Kidney (tissue), 14 donors: ENCODE results near the gene ASTN2. TPM values are rescaled to one million over a fixed set of nuclear protein-coding genes. Genes with fewer than 3 reads are reported as not detected.
A peak's percentile ranks its signal among the peaks of the same experiment; 100 is the strongest.

Experiments
- DNase-seq, 5 donors: peaks; one replicate each; pipeline ENCODE4 v3.0.0-alpha.2; 2013 to 2020
- FAIRE-seq: peaks from 2 replicates; lab custom pipeline; 2012; peaks lifted over from hg19 to GRCh38; lab: Jason Lieb, UNC
- H3K27ac ChIP-seq, 2 donors: one replicate each; pipeline ENCODE4 v1.7.0; 2013; ENCODE audit warnings: low read depth in 2 of 2, low read length in 2 of 2, inconsistent platforms in 1 of 2
- H3K27me3 ChIP-seq: one replicate; pipeline ENCODE4 v1.7.1; 2013; ENCODE audit warnings: low read length, inconsistent platforms; ENCODE audit not compliant: control insufficient read depth, insufficient read depth
- H3K36me3 ChIP-seq, 3 donors: one replicate each; pipeline versions ENCODE4 v1.7.0 to v1.7.1; 2013; ENCODE audit warnings: low read length in 3 of 3, control low read depth in 1 of 3, inconsistent platforms in 1 of 3; ENCODE audit not compliant: insufficient read depth in 3 of 3, control insufficient read depth in 2 of 3
- H3K4me1 ChIP-seq, 3 donors: one replicate each; pipeline versions ENCODE4 v1.7.0 to v1.7.1; 2013; ENCODE audit warnings: low read length in 3 of 3, inconsistent platforms in 1 of 3, low read depth in 1 of 3; ENCODE audit not compliant: control insufficient read depth in 2 of 3, insufficient read depth in 2 of 3
- H3K4me3 ChIP-seq, 3 donors: one replicate each; pipeline versions ENCODE4 v1.7.0 to v1.8.1; 2013; ENCODE audit warnings: low read length in 3 of 3, control low read depth in 1 of 3, inconsistent platforms in 1 of 3
- H3K9ac ChIP-seq, 3 donors: one replicate each; pipeline versions ENCODE4 v1.7.0 to v1.7.1; 2013; ENCODE audit warnings: low read length in 3 of 3, control low read depth in 1 of 3, inconsistent platforms in 1 of 3
- H3K9me3 ChIP-seq, 3 donors: one replicate each; pipeline versions ENCODE4 v1.7.0 to v1.7.1; 2013; ENCODE audit warnings: low read length in 3 of 3, control low read depth in 1 of 3, inconsistent platforms in 1 of 3; ENCODE audit not compliant: control insufficient read depth in 2 of 3, insufficient read depth in 1 of 3
- intact Hi-C: fragments of 100-400 bp; cut with DNase I; formaldehyde crosslinking; loops from one replicate; pipeline ENCODE4 v1.11.1; 2022
- polyA plus RNA-seq: library from polyadenylated mRNA; stranded (reverse); fragments of 350-450 nt; fragmentation: Illumina TruSeq; extraction: RNeasy Lipid Tissue Mini Kit (QIAGEN cat#74804); gene quantifications from one replicate; pipeline ENCODE4 v1.2.3, GENCODE V29; 2014; ENCODE audit warnings: low read depth, low replicate concordance; ENCODE audit not compliant: insufficient read depth
- total RNA-seq: library from RNA; stranded (reverse); fragmentation: NEBNext Ultra II Directional; extraction: Animal tissue kit (Norgen Biotek cat#: 25700); gene quantifications from one replicate; pipeline ENCODE4 v1.2.1, GENCODE V29; 2021
- TF ChIP-seq, protein P1 (sequence below): IDR thresholded peaks from 3 replicates; pipeline ENCODE4 v1.5.1; 2012; ENCODE audit warnings: mild to moderate bottlenecking, moderate library complexity, borderline replicate concordance; ENCODE audit not compliant: insufficient read depth; ENCODE audit errors: extremely low read depth
- donor health status: control.
- donor health status: control.
- donor health status: control.
- donor health status: control.
- donor health status: control.
- donor health status: DM: yes; HTN: yes; CAD: no.
- donor health status: Normal renal cell carcinoma (clear cell type).

The ASTN2 gene
- total and polyA plus RNA-seq, 2 donors from 2014 or later = 7.6 to 11.5 TPM

DNA sequence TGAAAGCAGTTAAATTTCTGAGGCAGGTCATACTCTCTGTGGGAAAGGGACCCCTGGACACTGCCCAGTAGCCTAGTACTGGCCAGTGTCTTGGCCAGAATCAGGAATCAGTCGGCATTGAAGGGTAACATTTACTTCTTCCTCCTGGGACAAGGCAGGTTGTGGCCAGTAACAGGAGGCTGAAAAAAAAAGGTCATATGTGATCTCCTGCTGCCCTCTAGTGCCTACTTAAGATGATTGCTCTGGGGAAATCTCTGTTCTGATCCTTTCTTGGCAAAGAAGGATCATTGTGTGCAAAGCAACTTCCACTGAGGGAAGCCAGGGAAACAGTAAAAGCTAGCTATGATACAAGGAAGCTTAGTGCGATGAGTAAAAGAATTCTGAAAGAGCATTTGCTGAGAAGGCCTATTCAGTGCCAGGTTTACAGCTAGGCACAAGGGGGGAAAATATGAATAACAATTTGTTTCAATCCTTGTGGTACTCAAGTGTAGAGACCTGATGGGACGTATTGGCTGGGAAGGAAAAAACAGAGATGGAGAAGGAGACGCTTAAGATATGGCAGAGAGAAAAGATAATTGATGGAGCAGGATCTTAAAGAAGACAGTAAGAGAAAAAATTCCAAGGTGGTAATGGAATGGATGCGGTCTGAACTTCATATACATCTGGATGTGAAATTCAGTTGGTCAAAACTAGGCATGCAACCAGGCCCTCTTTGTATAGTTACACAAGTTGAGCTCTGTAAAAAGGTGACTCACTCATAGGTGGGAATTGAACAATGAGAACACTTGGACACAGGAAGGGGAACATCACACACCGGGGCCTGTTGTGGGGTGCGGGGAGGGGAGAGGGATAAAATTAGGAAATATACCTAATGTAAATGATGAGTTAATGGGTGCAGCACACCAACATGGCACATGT, 753.6 kb downstream of the ASTN2 start:
- FAIRE-seq (peak; percentile 87), DNase-seq (peak in 3 of 5 donors; percentile 48 to 82 (median 75))
- Histone ChIP-seq H3K36me3 (no peaks in the 10 kb centered on the region), H3K9me3 (no peaks in the 10 kb centered on the region), H3K27ac (no peak overlapping the region), H3K4me1 (no peaks in the 10 kb centered on the region), H3K4me3 (no peak overlapping the region), H3K9ac (no peak overlapping the region), H3K27me3 (no peaks in the 10 kb centered on the region)
- intact Hi-C loops = no loop called here
- TF ChIP-seq, protein P1, sequence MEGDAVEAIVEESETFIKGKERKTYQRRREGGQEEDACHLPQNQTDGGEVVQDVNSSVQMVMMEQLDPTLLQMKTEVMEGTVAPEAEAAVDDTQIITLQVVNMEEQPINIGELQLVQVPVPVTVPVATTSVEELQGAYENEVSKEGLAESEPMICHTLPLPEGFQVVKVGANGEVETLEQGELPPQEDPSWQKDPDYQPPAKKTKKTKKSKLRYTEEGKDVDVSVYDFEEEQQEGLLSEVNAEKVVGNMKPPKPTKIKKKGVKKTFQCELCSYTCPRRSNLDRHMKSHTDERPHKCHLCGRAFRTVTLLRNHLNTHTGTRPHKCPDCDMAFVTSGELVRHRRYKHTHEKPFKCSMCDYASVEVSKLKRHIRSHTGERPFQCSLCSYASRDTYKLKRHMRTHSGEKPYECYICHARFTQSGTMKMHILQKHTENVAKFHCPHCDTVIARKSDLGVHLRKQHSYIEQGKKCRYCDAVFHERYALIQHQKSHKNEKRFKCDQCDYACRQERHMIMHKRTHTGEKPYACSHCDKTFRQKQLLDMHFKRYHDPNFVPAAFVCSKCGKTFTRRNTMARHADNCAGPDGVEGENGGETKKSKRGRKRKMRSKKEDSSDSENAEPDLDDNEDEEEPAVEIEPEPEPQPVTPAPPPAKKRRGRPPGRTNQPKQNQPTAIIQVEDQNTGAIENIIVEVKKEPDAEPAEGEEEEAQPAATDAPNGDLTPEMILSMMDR = peak; percentile 74

DNA sequence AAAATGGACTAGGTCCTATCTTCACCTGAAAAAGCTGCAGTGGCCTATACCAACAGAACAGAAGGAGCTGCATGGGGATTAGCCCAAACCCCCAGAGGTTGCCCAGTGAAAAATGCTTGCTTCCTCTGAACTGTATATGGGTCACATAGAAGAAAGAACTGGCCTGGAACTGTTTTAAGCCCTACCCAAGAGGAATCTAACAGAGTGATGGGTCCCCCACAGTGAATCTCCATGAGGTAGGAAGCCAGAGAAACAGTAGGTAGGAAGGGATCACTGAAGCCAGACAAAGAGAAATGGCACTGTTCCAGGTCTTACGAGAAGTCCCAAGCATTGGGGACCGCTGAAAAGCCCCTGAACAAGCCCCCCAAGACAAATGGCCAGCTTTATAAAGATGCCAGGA, 756.6 kb downstream of the ASTN2 start:
- no peak overlapping the region for H3K4me3 ChIP-seq
- H3K9ac ChIP-seq = no peak overlapping the region
- DNase-seq = no peak
- no peak for FAIRE-seq
- TF ChIP-seq, protein P1 = no peak
- H3K27me3 ChIP-seq = no peaks in the 10 kb centered on the region
- no peak overlapping the region for H3K27ac ChIP-seq
- H3K4me1 ChIP-seq = no peaks in the 10 kb centered on the region
- intact Hi-C loops = no loop called here
- no peaks in the 10 kb centered on the region for H3K36me3 ChIP-seq
- no peaks in the 10 kb centered on the region for H3K9me3 ChIP-seq

DNA sequence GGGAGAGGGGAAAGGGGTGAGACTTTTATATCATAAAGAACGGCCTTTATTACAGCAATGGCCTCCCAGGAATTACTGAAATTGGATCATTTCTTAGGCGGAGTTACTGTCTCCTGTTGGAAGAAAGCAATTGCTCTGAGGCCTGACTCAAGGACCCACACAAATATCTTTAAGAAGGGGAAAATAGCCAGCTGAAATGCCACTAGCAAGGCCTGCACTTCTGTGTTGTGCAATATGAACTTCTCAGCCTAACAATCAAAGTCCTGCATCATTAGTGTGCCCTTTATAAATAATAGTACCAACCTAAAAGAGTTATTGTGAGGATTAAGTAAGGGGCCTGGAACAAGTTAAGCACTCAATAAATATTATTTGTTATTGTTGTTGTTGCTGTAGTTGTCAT, 757.9 kb downstream of the ASTN2 start:
- Histone ChIP-seq H3K36me3 (no peaks in the 10 kb centered on the region), H3K9me3 (no peaks in the 10 kb centered on the region), H3K9ac (no peak overlapping the region), H3K4me1 (no peaks in the 10 kb centered on the region), H3K27ac (no peak overlapping the region), H3K4me3 (no peak overlapping the region), H3K27me3 (no peaks in the 10 kb centered on the region)
- no peak for DNase-seq
- intact Hi-C loops = no loop called here
- TF ChIP-seq, protein P1 = no peak
- FAIRE-seq = no peak
